ENCODE data around the gene IGSF5.
"Not testable (repeated sequence)": the region's sequence is repeated elsewhere in the genome, so short reads cannot be mapped to it uniquely, and the experiment has no call there.

Gene IGSF5

GRCh38 chr21:39744883-39745282 lies at the start of gene IGSF5:
Gene IGSF5 (plus strand): TSS chr21:39745183. CDS start chr21:39745510, 327 bp downstream.
- DNase-seq, result not testable (repeated sequence)

DNA sequence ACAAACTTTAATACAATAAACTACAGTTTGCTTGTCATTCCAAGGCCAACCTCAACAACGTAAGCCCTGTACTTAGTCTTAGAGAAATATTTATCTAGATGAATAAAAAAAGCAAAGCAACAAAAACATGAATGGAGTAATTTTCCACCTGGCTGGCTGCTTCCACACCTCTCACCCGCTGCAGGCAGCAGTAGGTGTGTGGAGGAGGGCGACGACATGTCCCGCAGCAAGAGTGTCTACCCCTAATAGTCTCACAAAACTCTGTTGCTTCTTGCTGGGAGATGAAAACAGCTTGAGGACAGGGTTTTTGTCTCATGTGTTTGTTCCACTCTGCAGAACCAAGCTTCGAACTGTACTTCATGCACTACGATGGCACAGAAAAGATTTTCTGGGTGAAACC lies 48.8 kb upstream of the IGSF5 start:
- no peak for DNase-seq

- no peak for DNase-seq
Observed at GRCh38 chr21:39696618-39697017, 48.4 kb upstream of the IGSF5 start.

GRCh38 chr21:39700318-39700717 lies 44.7 kb upstream of the IGSF5 start:
- DNase-seq, result no peak

- DNase-seq, result no peak
Observed at GRCh38 chr21:39703578-39703977, 41.4 kb upstream of the IGSF5 start.

DNA sequence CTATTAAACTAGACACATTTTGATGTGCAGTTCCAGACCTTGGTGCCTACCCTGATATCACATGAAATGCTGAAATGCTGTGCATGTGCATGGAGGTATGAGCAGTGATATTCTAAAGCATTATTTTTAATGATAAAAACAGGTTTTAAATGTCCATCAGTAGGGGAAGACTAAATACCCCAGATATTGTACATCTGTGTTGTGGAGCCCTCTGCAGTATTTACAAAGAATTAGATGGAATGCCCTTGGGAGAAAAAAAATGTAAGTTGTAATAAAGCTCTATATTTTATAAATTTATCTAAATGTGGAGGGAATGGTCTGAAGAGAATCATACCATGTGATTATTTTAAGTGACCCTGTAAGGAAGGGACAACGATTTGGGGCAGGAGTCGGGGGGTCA lies 39.1 kb upstream of the IGSF5 start:
- DNase-seq, result no peak

- DNase-seq, result no peak
Observed at GRCh38 chr21:39707316-39707715, 37.7 kb upstream of the IGSF5 start.

DNA sequence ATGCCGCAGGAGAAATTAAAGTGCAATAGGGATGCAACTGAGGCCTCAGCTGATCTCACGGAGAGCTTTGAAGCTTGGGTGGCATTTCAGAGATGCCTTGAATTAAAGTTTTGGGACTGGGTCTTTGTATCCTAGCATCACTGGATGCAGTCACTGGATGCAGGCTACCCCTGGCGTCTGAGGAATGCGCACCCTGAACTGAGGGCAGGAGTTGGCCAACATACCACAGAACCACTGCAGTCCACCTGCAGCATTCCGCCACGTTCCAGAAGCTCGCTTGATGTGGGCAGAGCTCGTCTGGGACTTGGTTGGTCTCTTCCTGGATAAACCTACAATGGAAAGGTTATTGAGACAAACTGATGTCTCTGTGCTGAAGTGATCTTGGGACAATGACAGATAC lies 34.1 kb upstream of the IGSF5 start:
- no peak for DNase-seq

DNA sequence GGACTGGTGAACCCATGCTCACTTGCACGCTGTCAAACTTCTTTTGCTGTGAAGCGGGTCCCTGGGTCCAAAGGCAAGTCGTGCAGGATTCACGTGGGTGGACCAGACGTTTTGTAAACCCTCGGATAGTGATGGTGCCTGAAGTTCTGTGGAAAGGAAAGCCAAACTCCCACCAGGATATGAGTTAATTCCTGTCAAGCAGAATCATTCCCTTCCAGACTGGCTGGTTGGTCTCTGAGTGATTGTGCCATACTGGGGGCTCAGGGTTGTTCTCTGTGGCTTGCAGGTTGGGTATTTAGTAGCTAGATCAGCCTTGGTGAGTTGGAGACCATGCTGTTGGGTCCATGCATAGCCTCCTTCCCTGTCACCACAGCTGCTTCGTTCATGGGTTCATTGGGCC lies 32.7 kb upstream of the IGSF5 start:
- no peak for DNase-seq

DNA sequence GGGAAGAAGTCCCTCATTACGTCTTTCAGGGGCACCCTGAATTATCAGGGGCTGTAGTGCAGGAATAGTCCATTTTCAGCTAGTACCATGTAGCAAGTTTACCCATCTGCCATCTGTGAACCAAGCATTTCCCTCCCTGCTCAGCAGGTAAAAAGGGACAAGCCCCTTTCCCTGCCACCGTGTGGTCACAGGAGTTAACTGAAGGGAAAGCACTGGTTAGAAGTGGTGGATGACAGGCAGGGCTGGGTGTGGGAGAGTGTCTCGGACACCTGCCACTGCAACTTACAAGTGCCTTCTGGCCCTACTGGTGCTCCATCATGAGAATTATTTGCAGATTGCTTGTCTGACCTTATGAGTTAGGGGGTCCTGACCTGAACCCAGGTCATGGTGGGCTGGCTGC lies 32.0 kb upstream of the IGSF5 start:
- DNase-seq, result no peak

- no peak for DNase-seq
Observed at GRCh38 chr21:39713905-39714304, 31.1 kb upstream of the IGSF5 start.

GRCh38 chr21:39714331-39714730 lies 30.7 kb upstream of the IGSF5 start:
- no peak for DNase-seq

GRCh38 chr21:39715804-39716397 lies 29.1 kb upstream of the IGSF5 start:
- peak; percentile 30 for DNase-seq

DNA sequence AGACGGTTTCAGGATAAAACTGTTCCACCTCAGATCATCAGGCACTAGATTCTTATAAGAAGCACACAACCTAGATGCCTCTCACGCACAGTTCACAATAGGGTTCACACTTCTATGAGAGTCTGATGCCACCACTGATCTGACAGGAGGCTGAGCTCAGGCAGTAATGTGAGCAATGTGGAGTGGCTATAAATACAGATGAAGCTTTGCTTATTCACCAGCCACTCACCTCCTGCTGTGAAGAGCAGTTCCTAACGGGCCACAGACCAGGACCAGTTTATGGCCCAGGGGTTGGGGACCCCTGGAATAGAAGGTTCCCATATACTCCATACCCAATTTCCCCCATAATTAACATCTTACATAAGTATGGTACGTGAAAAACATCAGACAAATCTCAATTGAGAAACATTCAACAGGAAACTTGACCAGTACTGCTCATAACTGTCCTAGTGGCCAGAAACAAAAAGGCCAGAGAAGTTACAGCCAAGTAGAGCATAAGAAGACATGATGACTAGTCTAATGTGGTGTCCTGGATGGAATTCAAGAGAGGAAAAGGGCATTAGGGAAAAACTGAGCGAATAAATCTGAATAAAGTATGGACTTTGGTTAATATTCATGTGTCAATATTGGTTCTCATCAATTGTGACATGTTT lies 24.7 kb upstream of the IGSF5 start:
- no peak for DNase-seq

- no peak for DNase-seq
Observed at GRCh38 chr21:39721885-39722284, 23.1 kb upstream of the IGSF5 start.

GRCh38 chr21:39724944-39725343 lies 20.0 kb upstream of the IGSF5 start:
- DNase-seq, result no peak

DNA sequence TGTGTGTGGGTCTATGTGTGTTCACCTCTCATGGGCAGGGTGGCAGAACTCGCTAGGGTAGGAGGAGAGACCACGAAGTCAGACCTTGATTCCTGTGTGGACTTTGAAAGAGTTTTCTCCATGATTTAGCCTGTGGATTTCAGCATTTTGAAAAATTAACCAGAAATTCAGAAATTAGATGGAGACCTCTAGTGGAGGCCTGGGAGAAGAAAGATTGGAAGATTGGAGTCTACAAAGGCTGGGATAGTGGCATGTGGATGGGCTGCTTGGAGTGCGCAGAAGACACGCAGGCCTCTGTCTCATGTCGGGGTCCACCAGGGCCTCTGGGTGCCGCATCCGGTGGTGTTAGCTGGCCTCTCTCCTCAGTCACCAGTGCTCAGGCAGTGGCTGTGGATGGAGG lies 18.9 kb upstream of the IGSF5 start:
- no peak for DNase-seq

- no peak for DNase-seq
Observed at GRCh38 chr21:39727401-39728120, 17.4 kb upstream of the IGSF5 start.

GRCh38 chr21:39728341-39728740 lies 16.6 kb upstream of the IGSF5 start:
- no peak for DNase-seq

- DNase-seq, result no peak
Observed at GRCh38 chr21:39730418-39731157, 14.4 kb upstream of the IGSF5 start.

GRCh38 chr21:39736716-39737115 lies 8.3 kb upstream of the IGSF5 start:
- no peak for DNase-seq

DNA sequence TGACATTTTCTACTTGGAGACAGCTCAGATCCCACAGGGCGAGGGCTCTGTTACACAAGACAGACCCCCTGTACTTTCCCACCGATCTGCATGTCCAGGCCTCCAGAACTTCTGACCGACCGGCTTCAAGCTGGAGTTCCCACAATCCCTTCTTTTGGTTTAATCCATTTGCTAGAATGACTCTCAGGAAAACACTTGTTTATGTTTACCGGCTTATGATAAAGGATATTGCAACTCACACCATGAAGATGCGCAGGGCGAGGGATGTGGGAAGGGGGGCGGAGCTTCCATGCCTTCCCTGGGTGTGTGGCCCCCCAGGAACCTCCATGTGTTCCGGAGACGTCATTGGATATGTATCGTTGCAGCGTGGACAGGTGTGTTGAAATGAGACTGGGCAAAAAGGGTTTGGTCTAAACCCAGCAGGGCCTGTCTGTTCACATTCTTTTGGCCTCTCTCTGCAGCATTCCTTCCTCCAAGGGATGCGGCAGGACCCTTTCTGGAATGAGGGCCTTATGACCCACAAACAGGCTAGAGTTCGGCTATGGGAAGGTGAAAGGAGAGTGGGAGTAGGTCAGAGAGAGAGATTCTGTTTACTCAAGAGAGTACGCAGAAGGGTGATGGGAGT lies 7.5 kb upstream of the IGSF5 start:
- no peak for DNase-seq

DNA sequence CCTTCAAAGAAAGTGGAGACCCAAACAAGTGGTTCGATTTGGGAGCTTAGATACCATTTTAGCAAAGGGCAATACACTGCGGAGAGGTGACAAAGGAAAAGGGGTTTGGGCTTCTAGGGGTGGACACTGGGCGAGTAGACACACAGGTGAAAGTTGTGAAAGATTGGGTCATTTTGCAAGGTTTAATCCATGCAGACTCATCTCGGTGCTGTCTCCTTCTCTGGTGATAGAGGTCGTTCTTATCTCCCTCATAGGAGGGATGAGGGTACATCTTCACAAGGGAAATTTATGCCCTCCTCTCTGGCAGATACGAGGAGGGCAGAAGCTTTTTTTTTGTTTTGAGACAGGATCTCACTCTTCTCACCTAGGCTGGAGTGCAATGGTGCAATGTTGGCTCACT lies 6.4 kb upstream of the IGSF5 start:
- DNase-seq, result no peak

All from inflammatory macrophage treated with lipopolysaccharide for 4 hours (primary cell).